Neutrophil (primary cell): ENCODE results near the gene MINK1.

Source experiments
- H3K27ac ChIP-seq: fragments of 200-600 bp; sonication (generic); 2 replicates; pipeline ENCODE4 v1.5.1; 2016; ENCODE audit warnings: mild to moderate bottlenecking, moderate library complexity
- H3K27me3 ChIP-seq: fragments of 200-600 bp; sonication (generic); 2 replicates; pipeline ENCODE4 v1.6.0; 2016; ENCODE audit warnings: mild to moderate bottlenecking
- H3K36me3 ChIP-seq: fragments of 200-600 bp; sonication (generic); 2 replicates; pipeline ENCODE4 v1.5.1; 2017
- H3K4me1 ChIP-seq, 2 experiments: fragments of 200-600 bp in 1 of 2; sonication (generic) in 1 of 2; 1 replicate in 1 of 2; 2 replicates in 1 of 2; pipeline versions ENCODE4 v1.5.1 to v1.6.1; 2013 to 2016; ENCODE audit warnings: low read depth in 1 of 2, low read length in 1 of 2, mild to moderate bottlenecking in 1 of 2, moderate library complexity in 1 of 2; ENCODE audit not compliant: control insufficient read depth in 1 of 2, insufficient read depth in 1 of 2
- H3K4me3 ChIP-seq, 2 experiments: fragments of 200-600 bp in 1 of 2; sonication (generic) in 1 of 2; 1 replicate in 1 of 2; 2 replicates in 1 of 2; pipeline ENCODE4 v1.5.1; 2013 to 2016; ENCODE audit warnings: low read depth in 1 of 2, low read length in 1 of 2, mild to moderate bottlenecking in 1 of 2, moderate library complexity in 1 of 2
- H3K9me3 ChIP-seq: fragments of 200-600 bp; sonication (generic); 2 replicates; pipeline ENCODE4 v1.5.1; 2016
- TF ChIP-seq, protein P1 (sequence below): fragments of 200-600 bp; sonication (generic); IDR thresholded peaks from 2 replicates; pipeline ENCODE4 v1.5.1; 2016; ENCODE audit warnings: antibody characterized with exemption

Gene MINK1

DNA sequence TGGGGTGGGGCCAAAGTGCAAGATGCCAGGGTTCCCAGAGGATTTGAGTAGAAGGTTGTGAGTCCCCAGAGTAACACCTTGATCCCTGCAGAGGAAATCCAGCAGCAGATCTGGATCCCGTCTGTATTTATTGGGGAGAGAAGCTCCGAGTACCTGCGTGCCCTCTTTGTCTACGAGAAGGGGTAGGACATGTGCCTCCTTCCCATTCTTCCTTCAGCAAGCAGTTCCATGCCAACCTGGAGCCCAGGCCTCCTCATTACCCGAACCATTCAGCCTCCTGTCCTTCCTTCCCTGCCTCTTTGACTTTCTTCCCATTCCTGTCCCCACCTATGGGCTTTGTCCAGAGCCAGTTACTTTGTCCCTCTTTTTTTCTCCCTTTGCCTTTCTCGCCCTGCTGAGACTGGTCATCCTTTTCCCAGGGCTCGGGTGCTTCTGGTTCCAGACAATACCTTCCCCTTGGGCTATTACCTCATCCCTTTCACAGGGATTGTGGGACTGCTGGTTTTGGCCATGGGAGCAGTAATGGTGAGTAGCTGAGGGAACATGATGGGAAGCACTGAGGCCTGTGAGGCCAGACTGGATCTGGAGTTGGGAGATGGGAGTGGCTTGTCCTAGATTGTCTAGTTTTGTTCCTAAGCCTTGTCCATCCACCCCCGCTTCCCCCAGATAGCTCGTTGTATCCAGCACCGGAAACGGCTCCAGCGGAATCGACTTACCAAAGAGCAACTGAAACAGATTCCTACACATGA, 109.8 kb downstream of the MINK1 start:
- peak overlapping the region; percentile 96 for H3K27ac ChIP-seq
- H3K4me1 ChIP-seq = peaks cover 82 to 93% of the 10 kb centered on the region in 2 experiments
- peak overlapping the region; percentile 99 for H3K4me3 ChIP-seq
- H3K36me3 ChIP-seq = peaks cover 46% of the 10 kb centered on the region
- no peaks in the 10 kb centered on the region for H3K27me3 ChIP-seq
- TF ChIP-seq, protein P1, sequence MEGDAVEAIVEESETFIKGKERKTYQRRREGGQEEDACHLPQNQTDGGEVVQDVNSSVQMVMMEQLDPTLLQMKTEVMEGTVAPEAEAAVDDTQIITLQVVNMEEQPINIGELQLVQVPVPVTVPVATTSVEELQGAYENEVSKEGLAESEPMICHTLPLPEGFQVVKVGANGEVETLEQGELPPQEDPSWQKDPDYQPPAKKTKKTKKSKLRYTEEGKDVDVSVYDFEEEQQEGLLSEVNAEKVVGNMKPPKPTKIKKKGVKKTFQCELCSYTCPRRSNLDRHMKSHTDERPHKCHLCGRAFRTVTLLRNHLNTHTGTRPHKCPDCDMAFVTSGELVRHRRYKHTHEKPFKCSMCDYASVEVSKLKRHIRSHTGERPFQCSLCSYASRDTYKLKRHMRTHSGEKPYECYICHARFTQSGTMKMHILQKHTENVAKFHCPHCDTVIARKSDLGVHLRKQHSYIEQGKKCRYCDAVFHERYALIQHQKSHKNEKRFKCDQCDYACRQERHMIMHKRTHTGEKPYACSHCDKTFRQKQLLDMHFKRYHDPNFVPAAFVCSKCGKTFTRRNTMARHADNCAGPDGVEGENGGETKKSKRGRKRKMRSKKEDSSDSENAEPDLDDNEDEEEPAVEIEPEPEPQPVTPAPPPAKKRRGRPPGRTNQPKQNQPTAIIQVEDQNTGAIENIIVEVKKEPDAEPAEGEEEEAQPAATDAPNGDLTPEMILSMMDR = no peak
- H3K9me3 ChIP-seq = no peaks in the 10 kb centered on the region

DNA sequence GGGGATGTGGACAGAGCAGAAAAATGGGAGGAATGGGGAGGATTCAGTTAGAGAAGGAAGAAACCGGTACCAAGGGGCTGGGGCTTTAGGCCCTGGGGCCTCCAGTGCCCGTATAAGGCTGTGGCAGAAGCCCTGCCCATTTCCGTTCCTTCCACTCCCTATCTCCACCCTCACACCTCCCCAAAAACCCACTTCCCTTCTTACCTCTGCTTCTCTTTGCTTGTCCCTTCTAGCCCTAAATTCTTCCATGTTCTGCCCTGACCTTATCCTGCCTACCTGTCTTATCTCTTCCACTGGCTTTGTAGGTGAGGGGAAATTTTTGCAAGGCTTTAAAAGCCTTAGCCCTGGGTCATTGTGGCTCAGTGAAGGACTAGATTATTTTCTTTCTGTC, 111.0 kb downstream of the MINK1 start:
- peak overlapping the region; percentile 96 for H3K27ac ChIP-seq
- H3K36me3 ChIP-seq = peaks cover 39% of the 10 kb centered on the region
- H3K9me3 ChIP-seq = no peaks in the 10 kb centered on the region
- H3K4me3 ChIP-seq = peak overlapping the region; percentile 99
- no peaks in the 10 kb centered on the region for H3K27me3 ChIP-seq
- TF ChIP-seq, protein P1 = no peak
- H3K4me1 ChIP-seq = peaks cover 78 to 91% of the 10 kb centered on the region in 2 experiments

DNA sequence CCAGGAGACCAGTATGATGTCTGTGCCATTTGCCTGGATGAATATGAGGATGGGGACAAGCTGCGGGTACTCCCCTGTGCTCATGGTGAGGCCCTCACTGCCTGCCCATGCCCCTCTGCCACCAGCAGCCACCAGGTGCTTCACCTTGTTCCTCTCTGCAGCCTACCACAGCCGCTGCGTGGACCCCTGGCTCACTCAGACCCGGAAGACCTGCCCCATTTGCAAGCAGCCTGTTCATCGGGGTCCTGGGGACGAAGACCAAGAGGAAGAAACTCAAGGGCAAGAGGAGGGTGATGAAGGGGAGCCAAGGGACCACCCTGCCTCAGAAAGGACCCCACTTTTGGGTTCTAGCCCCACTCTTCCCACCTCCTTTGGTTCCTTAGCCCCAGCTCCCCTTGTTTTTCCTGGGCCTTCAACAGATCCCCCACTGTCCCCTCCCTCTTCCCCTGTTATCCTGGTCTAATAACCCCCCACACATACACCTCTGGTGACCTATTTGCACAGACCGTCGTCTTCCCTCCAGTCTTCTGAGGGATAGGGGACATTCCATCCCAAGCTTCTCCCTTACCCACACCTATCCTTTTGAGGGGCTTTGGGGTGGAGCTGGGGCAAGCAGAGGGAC, 111.5 kb downstream of the MINK1 start:
- H3K4me3 ChIP-seq = peak overlapping the region; percentile 99
- peaks cover 39% of the 10 kb centered on the region for H3K36me3 ChIP-seq
- no peaks in the 10 kb centered on the region for H3K27me3 ChIP-seq
- H3K9me3 ChIP-seq = no peaks in the 10 kb centered on the region
- TF ChIP-seq, protein P1 = no peak
- peaks cover 74 to 91% of the 10 kb centered on the region in 2 experiments for H3K4me1 ChIP-seq
- peak overlapping the region; percentile 96 for H3K27ac ChIP-seq

DNA sequence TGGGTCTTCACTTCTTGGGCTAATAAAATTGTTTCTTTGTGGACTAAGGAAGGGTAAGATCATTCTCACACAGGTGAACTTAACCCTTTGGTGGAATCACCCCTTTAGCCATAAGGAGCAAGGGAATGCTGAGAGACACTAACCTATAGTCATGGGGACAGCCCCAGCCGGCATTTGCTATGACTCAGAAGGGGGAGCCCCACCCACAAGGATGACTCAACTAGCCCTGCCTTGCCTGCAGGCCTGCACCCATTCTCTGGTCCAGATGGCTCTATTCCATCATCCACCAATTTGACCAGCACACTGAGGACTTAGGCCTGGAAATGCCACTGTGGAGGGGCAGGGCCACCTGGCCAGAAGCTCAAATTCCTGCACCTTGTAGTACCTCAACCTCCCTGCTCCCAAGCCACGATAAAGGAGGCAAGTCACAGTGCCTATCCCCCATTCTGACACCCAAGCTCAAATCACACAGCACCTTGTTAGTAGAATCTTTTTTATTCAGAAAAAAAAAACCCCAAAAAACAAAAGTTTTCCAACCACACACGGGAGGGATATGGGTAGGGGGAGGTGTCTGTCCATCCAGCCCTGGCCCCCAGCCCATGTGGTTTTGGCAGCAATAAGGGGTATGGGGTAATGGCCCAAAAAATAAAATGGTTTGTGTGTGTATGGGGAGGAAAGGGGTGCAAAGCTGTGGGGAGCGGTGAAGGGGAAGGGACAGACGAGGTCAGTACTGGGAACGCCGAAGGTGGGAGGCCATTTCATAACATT, 112.2 kb downstream of the MINK1 start:
- TF ChIP-seq, protein P1 = no peak
- Histone ChIP-seq H3K36me3 (peaks cover 39% of the 10 kb centered on the region), H3K9me3 (no peaks in the 10 kb centered on the region), H3K27me3 (no peaks in the 10 kb centered on the region), H3K27ac (peak overlapping the region; percentile 96), H3K4me1 (peaks cover 78 to 91% of the 10 kb centered on the region in 2 experiments), H3K4me3 (peak overlapping the region; percentile 99)

DNA sequence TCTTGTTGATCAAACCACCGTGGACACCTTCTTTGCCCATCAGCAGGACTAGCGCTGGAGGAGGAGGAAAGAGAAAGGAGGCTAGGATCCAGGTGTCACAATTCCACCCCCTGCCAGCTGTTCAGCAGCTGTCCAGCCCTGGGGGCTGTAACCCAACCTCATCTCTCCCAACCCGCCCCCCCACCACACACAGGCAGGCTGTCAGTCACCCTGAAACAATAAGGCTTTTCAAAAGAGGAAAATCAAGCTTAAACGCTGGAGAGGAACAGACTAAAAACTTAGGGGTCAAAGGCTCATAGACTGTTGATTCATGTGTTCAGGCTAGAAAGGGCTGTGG, 112.8 kb downstream of the MINK1 start:
- H3K4me3 ChIP-seq = peak overlapping the region; percentile 99
- H3K9me3 ChIP-seq = no peaks in the 10 kb centered on the region
- no peaks in the 10 kb centered on the region for H3K27me3 ChIP-seq
- TF ChIP-seq, protein P1 = no peak
- peaks cover 39% of the 10 kb centered on the region for H3K36me3 ChIP-seq
- peaks cover 79 to 91% of the 10 kb centered on the region in 2 experiments for H3K4me1 ChIP-seq
- peak overlapping the region; percentile 96 for H3K27ac ChIP-seq
